Upper lobe of left lung (tissue), 4 donors: ENCODE results near the gene PDZD2.

Source experiments
- CTCF ChIP-seq, 6 experiments: fragments of 450-650 bp in 4 of 6; fragments of 200-600 bp in 2 of 6; sonication (generic) in 2 of 6; IDR thresholded peaks; one replicate each; pipeline ENCODE4 v1.5.1; 2016 to 2019; ENCODE audit warnings: antibody characterized with exemption in 6 of 6
- POLR2A ChIP-seq, 4 donors: fragments of 450-650 bp; IDR thresholded peaks; one replicate each; pipeline ENCODE4 v1.5.1; 2016 to 2017; ENCODE audit warnings: antibody characterized with exemption in 4 of 4, mild to moderate bottlenecking in 2 of 4

GRCh38 chr5:31954091-31954490 is 315.2 kb downstream of the PDZD2 start:
- TF ChIP-seq CTCF (IDR thresholded peaks at IDR 0.05) (no peak), POLR2A (IDR thresholded peaks at IDR 0.05) (no peak)
